Psoas muscle (tissue), 8 donors: ENCODE data around the gene PTOV1. TPM values are rescaled to one million over a fixed set of nuclear protein-coding genes. Genes with fewer than 3 reads are reported as not detected.
A peak's percentile ranks its signal among the peaks of the same experiment; 100 is the strongest.

ENCODE experiments used
- ATAC-seq, 4 donors: fragments of 200-7000 bp; cut with Tn5 transposase; one replicate each; pipeline ENCODE4 v1.9.1; 2020; ENCODE audit warnings: moderate library complexity in 3 of 4, mild to moderate bottlenecking in 2 of 4
- DNase-seq, 2 donors: peaks; one replicate each; pipeline ENCODE4 v3.0.0-alpha.2; 2020
- H3K27ac ChIP-seq: fragments of 200-600 bp; one replicate; pipeline ENCODE4 v1.8.0; 2022
- H3K27me3 ChIP-seq, 3 donors: fragments of 200-600 bp in 1 of 3; one replicate each; pipeline versions ENCODE4 v1.6.1 to v1.8.0; 2013 to 2022; ENCODE audit warnings: low read length in 2 of 3, mild to moderate bottlenecking in 2 of 3, moderate library complexity in 1 of 3; ENCODE audit not compliant: insufficient read depth in 3 of 3
- H3K36me3 ChIP-seq, 2 donors: fragments of 200-600 bp in 1 of 2; one replicate each; pipeline versions ENCODE4 v1.6.1 to v1.8.0; 2013 to 2022; ENCODE audit warnings: low read depth in 1 of 2, mild to moderate bottlenecking in 1 of 2, moderate library complexity in 1 of 2; ENCODE audit not compliant: insufficient read depth in 1 of 2
- H3K4me1 ChIP-seq: fragments of 200-600 bp; one replicate; pipeline ENCODE4 v1.8.0; 2022
- H3K4me3 ChIP-seq: fragments of 200-600 bp; one replicate; pipeline ENCODE4 v1.8.0; 2022; ENCODE audit warnings: mild to moderate bottlenecking
- H3K9me3 ChIP-seq: fragments of 200-600 bp; one replicate; pipeline ENCODE4 v1.8.0; 2022
- CTCF ChIP-seq: fragments of 200-600 bp; IDR thresholded peaks from one replicate; pipeline ENCODE4 v1.8.0; 2022; ENCODE audit warnings: antibody characterized with exemption
- WGBS, 3 donors: extraction: QIAGEN DNeasy Blood & Tissue Kit; methylation state at CpG; one replicate each; pipeline versions ENCODE4 v1.1.6 to v1.1.7; 2013; 5-methylcytosine and 5-hydroxymethylcytosine counted together
- intact Hi-C, 2 donors: fragments of 100-400 bp; cut with DNase I; formaldehyde crosslinking; loops; one replicate each; pipeline versions ENCODE4 v1.11.0 to v1.14.2; 2022
- polyA plus RNA-seq, 3 donors: library from polyadenylated mRNA; stranded (reverse); fragments of 200-250 nt; gene quantifications; one replicate each; pipeline ENCODE4 v1.2.3, GENCODE V29; 2013
- total RNA-seq, 4 donors: library from RNA; stranded (reverse); fragmentation: NEBNext Ultra II Directional in 2 of 4; extraction: Animal tissue kit (Norgen Biotek cat#: 25700) in 2 of 4; gene quantifications; one replicate each; pipeline versions ENCODE4 v1.2.1 to v1.2.4, GENCODE V29; 2021 to 2023
- donor health status: healthy with polysubstance abuse.
- donor health status: DM: no; HTN: no; CAD: no; lungs with moderate emphysema.
- donor health status: Bipolar disorder and iron deficiency.
- donor health status: healthy.
- donor health status: DM: yes; HTN: yes; CAD: no.
- donor health status: DM: no; HTN: no; CAD: no.
- donor health status: DM: no; HTN: no; CAD: no.
- donor health status: DM: yes; HTN: yes; CAD: no.

Gene PTOV1
- total and polyA plus RNA-seq, 7 donors, result 72.1 to 189 (median 122) TPM

- no peak for TF ChIP-seq CTCF
- H3K4me1 ChIP-seq, result peaks cover 21% of the 10 kb centered on the region
- no peaks in the 10 kb centered on the region for H3K27me3 ChIP-seq
- intact Hi-C loops, result no loop called here
- H3K9me3 ChIP-seq, result no peaks in the 10 kb centered on the region
- peaks cover 3 to 61% of the 10 kb centered on the region in 2 donors for H3K36me3 ChIP-seq
- no peak for DNase-seq
- 49 to 78% (median 62%) methylated on average over 18 of the region's 18 CpGs for WGBS, 3 donors
- peak in 3 of 4 donors; percentile 42 to 64 (median 62) for ATAC-seq
- H3K27ac ChIP-seq, result peak overlapping the region; percentile 72
- no peak overlapping the region for H3K4me3 ChIP-seq
These were observed 11.9 kb upstream of the PTOV1 start for GRCh38 chr19:49838885-49839588.

GRCh38 chr19:49839713-49840112 is 11.2 kb upstream of the PTOV1 start:
- Histone ChIP-seq H3K27ac (peak overlapping the region; percentile 72), H3K9me3 (no peaks in the 10 kb centered on the region), H3K36me3 (peaks cover 3 to 55% of the 10 kb centered on the region in 2 donors), H3K4me1 (peaks cover 18% of the 10 kb centered on the region), H3K27me3 (no peaks in the 10 kb centered on the region), H3K4me3 (no peak overlapping the region)
- 76 to 91% (median 82%) methylated on average over 11 of the region's 11 CpGs for WGBS, 3 donors
- no peak for DNase-seq
- no peak for ATAC-seq
- intact Hi-C loops, result no loop called here
- no peak for TF ChIP-seq CTCF

GRCh38 chr19:49840321-49840720 is 10.6 kb upstream of the PTOV1 start:
- no peaks in the 10 kb centered on the region for H3K27me3 ChIP-seq
- ATAC-seq (no peak), DNase-seq (no peak)
- peaks cover 25% of the 10 kb centered on the region for H3K4me1 ChIP-seq
- H3K4me3 ChIP-seq, result no peak overlapping the region
- WGBS, 3 donors, result 85 to 88% (median 86%) methylated on average over 11 of the region's 11 CpGs
- peak overlapping the region; percentile 72 for H3K27ac ChIP-seq
- intact Hi-C loops, result no loop called here
- H3K36me3 ChIP-seq, result peaks cover 3 to 48% of the 10 kb centered on the region in 2 donors
- no peaks in the 10 kb centered on the region for H3K9me3 ChIP-seq
- no peak for TF ChIP-seq CTCF

GRCh38 chr19:49840736-49841249 is 10.2 kb upstream of the PTOV1 start:
- 79 to 87% (median 79%) methylated on average over 17 of the region's 17 CpGs for WGBS, 3 donors
- no peak for TF ChIP-seq CTCF
- no peak for ATAC-seq
- no peak for DNase-seq
- Histone ChIP-seq H3K27me3 (no peaks in the 10 kb centered on the region), H3K9me3 (no peaks in the 10 kb centered on the region), H3K4me1 (peaks cover 29% of the 10 kb centered on the region), H3K36me3 (peaks cover 3 to 44% of the 10 kb centered on the region in 2 donors), H3K4me3 (no peak overlapping the region), H3K27ac (peak overlapping the region; percentile 72)
- intact Hi-C loops, result loop anchor here in 1 of 2 donors (1.0 kb wide), 1 partner anchor 20 kb away; no protein-coding TSS in a partner anchor
